GM18867 (cell line): ENCODE data around the gene CNTN1.

Experiments used
- ATAC-seq: cut with Tn5 transposase; IDR thresholded peaks from one replicate; pipeline ENCODE4 v1.9.1; 2021; ENCODE audit warnings: mild to moderate bottlenecking, moderate library complexity; ENCODE audit not compliant: unreplicated experiment

The CNTN1 gene

DNA sequence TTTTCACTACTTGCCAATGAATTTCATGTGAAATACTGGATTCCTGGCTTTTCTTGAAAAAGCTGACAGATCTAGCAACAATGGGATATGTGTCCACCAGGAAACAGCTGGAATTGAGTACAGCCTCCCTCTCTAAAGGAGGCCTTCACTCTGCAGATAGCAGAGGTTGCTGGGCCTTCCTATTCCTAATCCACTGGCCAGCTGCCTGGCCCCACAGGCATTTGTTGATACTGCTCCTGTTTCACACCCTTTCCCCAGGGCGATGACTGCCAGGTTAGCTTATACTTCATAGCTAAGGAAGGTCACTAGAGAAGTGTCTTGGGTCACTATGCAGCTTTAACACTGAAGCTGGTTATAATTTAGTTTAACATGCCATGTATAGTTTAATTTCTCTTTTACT lies 408.3 kb downstream of the CNTN1 start:
- no peak for ATAC-seq

DNA sequence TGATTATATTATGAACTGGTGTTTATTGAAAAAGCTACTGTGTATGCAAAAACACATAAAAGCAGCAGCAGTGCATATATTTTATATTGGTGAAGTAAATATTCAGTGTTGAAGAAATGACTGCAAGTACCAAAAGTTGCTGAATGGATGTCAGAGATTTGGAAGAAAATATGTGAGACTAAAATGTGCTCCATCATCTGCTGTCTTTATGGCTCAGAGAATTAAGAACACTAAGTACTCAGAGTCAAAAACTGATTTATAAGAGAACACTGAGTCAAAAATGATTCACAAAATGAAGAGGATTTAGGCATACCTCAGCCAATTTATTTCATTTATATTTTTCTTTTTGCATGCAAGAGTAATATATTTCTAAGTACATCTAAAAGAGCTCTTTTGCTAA lies 409.6 kb downstream of the CNTN1 start:
- no peak for ATAC-seq

GRCh38 chr12:41103614-41104013 lies 411.4 kb downstream of the CNTN1 start:
- no peak for ATAC-seq

DNA sequence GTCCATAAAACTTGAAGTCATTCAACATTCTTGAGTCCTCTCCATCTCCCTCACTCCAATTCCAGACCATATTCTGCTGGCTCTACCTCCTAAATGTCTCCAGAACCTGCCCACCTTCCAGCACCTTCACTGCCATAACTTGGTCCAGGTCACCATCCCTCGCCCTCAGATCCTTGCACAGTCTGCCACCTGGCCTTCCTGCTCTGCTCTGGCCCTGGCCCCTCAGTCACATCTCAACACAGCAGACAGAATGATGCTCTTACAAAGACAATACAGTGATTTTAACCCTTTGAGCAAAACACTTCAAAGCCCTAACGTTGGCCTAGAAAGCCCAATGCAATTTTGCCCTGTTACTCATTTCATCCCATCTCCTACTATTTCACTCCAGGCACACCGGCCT lies 414.1 kb downstream of the CNTN1 start:
- no peak for ATAC-seq

DNA sequence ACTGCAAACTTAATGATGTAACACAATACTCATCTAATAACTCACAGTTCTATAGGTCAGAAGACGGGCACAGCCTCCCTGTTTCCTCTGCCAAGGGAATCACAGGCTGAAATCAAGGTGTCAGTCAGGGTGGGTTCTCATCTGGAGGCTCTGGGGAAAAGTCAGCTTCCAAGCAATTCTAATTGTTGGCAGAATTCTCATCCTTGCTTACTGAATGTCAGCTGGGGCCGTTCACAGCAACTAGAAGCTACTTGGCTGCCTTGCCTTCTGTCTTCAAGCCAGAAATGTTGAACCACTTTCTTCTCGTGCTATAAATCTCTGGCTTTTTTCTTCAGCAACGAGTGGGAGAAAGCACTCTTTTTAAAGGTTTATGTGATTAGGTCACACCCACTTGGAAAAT lies 415.8 kb downstream of the CNTN1 start:
- ATAC-seq, result no peak

- ATAC-seq, result no peak
Measured at GRCh38 chr12:41112903-41113302, 420.7 kb downstream of the CNTN1 start.

GRCh38 chr12:41120211-41120610 lies 428.0 kb downstream of the CNTN1 start:
- ATAC-seq, result no peak

DNA sequence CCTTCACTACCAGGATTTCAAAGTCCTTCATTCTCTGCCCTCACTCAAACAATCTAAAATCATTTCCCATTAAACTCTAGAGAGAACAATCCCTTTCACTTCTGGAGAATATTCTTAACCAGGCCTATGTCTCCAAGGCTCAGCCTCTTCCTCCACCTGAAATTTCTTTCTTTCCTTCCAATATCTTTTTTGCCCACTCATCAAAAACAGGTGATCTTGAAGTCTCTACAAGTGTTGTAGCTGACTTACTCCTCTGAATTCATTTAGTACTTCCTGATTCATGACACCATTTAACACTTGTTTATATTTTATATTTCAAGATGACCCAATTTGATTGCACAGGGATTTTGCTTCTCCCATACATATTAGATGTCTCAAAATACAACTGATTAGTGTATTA lies 429.1 kb downstream of the CNTN1 start:
- no peak for ATAC-seq
